ENCODE measurements around the gene NEGR1. TPM values are rescaled to one million over a fixed set of nuclear protein-coding genes. Genes with fewer than 3 reads are reported as not detected.

NEGR1 gene
- total and polyA plus RNA-seq, 9 of the 15 experiments (the other 6 are each of a cell fraction or from before 2014, with no cell fraction given) = not detected

DNA sequence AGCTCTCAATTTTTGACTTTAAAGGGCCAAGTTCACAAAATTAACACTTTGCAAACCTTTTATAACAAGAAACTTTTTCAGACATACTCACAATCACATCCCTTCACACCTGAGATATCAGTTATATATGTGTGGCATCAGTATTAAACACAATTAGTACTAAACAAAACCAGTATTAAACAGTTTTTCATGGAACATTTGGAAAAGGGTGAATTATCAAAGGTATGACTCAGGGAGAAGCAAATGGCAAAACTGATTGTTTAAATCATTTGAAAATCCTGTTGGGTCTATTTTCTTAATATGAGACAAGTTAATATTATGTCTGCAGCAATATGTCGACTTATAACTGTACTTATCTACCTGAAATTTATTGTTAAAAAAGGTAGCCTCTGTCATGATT is 587.3 kb downstream of the NEGR1 start (continued):
- TF ChIP-seq TBL1XR1 (IDR thresholded peaks at IDR 0.05; ENCODE audit: low read length in 2 of 2) = no peak
- TF ChIP-seq, protein P1, sequence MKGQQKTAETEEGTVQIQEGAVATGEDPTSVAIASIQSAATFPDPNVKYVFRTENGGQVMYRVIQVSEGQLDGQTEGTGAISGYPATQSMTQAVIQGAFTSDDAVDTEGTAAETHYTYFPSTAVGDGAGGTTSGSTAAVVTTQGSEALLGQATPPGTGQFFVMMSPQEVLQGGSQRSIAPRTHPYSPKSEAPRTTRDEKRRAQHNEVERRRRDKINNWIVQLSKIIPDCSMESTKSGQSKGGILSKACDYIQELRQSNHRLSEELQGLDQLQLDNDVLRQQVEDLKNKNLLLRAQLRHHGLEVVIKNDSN (CRISPR knock-in tag; IDR thresholded peaks at IDR 0.05) = no peak
- no peak for TF ChIP-seq RB1 (IDR thresholded peaks at IDR 0.05; ENCODE audit: low read depth)
- no peak for TF ChIP-seq POLR2AphosphoS5 (IDR thresholded peaks at IDR 0.05; ENCODE audit: control insufficient read depth, insufficient read depth, low read depth, low read length)
- TF ChIP-seq, protein P2, sequence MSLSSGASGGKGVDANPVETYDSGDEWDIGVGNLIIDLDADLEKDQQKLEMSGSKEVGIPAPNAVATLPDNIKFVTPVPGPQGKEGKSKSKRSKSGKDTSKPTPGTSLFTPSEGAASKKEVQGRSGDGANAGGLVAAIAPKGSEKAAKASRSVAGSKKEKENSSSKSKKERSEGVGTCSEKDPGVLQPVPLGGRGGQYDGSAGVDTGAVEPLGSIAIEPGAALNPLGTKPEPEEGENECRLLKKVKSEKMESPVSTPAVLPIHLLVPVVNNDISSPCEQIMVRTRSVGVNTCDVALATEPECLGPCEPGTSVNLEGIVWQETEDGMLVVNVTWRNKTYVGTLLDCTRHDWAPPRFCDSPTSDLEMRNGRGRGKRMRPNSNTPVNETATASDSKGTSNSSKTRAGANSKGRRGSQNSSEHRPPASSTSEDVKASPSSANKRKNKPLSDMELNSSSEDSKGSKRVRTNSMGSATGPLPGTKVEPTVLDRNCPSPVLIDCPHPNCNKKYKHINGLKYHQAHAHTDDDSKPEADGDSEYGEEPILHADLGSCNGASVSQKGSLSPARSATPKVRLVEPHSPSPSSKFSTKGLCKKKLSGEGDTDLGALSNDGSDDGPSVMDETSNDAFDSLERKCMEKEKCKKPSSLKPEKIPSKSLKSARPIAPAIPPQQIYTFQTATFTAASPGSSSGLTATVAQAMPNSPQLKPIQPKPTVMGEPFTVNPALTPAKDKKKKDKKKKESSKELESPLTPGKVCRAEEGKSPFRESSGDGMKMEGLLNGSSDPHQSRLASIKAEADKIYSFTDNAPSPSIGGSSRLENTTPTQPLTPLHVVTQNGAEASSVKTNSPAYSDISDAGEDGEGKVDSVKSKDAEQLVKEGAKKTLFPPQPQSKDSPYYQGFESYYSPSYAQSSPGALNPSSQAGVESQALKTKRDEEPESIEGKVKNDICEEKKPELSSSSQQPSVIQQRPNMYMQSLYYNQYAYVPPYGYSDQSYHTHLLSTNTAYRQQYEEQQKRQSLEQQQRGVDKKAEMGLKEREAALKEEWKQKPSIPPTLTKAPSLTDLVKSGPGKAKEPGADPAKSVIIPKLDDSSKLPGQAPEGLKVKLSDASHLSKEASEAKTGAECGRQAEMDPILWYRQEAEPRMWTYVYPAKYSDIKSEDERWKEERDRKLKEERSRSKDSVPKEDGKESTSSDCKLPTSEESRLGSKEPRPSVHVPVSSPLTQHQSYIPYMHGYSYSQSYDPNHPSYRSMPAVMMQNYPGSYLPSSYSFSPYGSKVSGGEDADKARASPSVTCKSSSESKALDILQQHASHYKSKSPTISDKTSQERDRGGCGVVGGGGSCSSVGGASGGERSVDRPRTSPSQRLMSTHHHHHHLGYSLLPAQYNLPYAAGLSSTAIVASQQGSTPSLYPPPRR (CRISPR knock-in tag; IDR thresholded peaks at IDR 0.05; ENCODE audit: borderline replicate concordance) = no peak

DNA sequence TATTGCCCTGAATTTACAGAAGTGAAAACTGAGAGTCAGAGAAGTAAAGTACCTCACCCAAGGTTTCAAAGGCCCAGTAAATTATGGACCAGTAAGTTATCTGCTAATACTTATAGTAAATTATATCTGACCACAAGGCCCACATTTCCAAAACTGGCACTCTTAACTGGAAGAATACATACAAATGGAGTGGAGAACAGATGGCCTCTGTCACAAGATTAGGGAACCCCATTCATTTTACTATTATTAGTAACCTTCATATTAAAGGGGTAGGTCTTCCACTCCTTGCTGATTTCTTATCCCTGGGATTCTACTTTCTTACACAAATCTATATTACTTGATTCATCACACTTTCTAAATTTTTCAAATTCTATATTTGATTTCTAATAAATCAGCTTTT is 588.8 kb downstream of the NEGR1 start:
- H3K27ac ChIP-seq (ENCODE audit: extremely low read depth, low read depth, low read length) = no peak overlapping the region
- no peaks in the 10 kb centered on the region for H4K20me1 ChIP-seq (replicated peaks; ENCODE audit: control insufficient read depth, insufficient read depth, low read length)
- H3K9ac ChIP-seq (ENCODE audit: insufficient read depth in 1 of 2, low read depth in 2 of 2, low read length in 2 of 2) = no peak overlapping the region
- FAIRE-seq = no peak
- no peaks in the 10 kb centered on the region for H3K27me3 ChIP-seq (ENCODE audit: control insufficient read depth in 2 of 2, insufficient read depth in 2 of 2, low read length in 2 of 2)
- no peaks in the 10 kb centered on the region for H3K79me2 ChIP-seq (ENCODE audit: control insufficient read depth, insufficient read depth, low read length)
- ChIA-PET CTCF (ENCODE audit: low intra/inter-chr PET ratio) (no interaction called here), POLR2A (no interaction called here)
- ATAC-seq = no peak
- no peak for DNase-seq (ENCODE audit: extremely low read depth in 1 of 4, low spot score in 3 of 4)
- intact Hi-C loops (cut with micrococcal nuclease) = no loop called here
- no peak overlapping the region for H3K4me3 ChIP-seq
- in situ Hi-C loops (cut with MboI) = no loop called here
- no peaks in the 10 kb centered on the region; the same call in 1 of the 2 replicates for H3K9me3 ChIP-seq (replicated peaks; ENCODE audit: control insufficient read depth, insufficient read depth, low read depth, low read length)
- no peak overlapping the region for H2AFZ ChIP-seq (ENCODE audit: low read depth, low read length)
- no peaks in the 10 kb centered on the region for H3K9me1 ChIP-seq (ENCODE audit: control insufficient read depth, insufficient read depth, low read length)
- TF ChIP-seq MAFG (tag; conservative IDR thresholded peaks at IDR 0.05) (no peak), CREM (IDR thresholded peaks at IDR 0.05; ENCODE audit: low read depth) (no peak)
- no peaks in the 10 kb centered on the region for H3K4me1 ChIP-seq (replicated peaks in 1 of 2; ENCODE audit: control insufficient read depth in 2 of 2, insufficient read depth in 2 of 2, low read length in 2 of 2)
- H3K4me2 ChIP-seq (ENCODE audit: insufficient read depth, low read length) = no peak overlapping the region
- H3K36me3 ChIP-seq (ENCODE audit: control insufficient read depth, insufficient read depth, low read length) = no peaks in the 10 kb centered on the region
- BruUV-seq (replicated peaks) = no TSS peak
